ENCODE results near the gene ADAM15. TPM values are rescaled to one million over a fixed set of nuclear protein-coding genes. Genes with fewer than 3 reads are reported as not detected.

The ADAM15 gene
- polyA plus RNA-seq, 3 donors: 44.5 to 202 (median 74.3) TPM

GRCh38 chr1:155103325-155103724 is 52.2 kb downstream of the ADAM15 start:
- H3K27me3 ChIP-seq (ENCODE audit: control insufficient read depth in 2 of 2, insufficient read depth in 2 of 2, low read length in 2 of 2): no peaks in the 10 kb centered on the region
- Mint-ChIP-seq H3K4me1 (peaks cover 34% of the 10 kb centered on the region), H3K36me3 (no peaks in the 10 kb centered on the region), H3K9me3 (peaks cover 0 to 2% (median 0%) of the 10 kb centered on the region in 7 donors), H3K4me3 (peak overlapping the region in 1 of 2 donors; percentile 26), H3K27me3 (ENCODE audit: low read depth in 3 of 3) (peaks cover 1 to 4% (median 1%) of the 10 kb centered on the region in 3 donors), H3K27ac (peak overlapping the region in 3 of 7 donors; percentile 88 to 95 (median 91))
- H4K20me1 ChIP-seq (ENCODE audit: insufficient read depth, low read length): no peaks in the 10 kb centered on the region
- no peak overlapping the region for H2AFZ ChIP-seq (ENCODE audit: insufficient read depth, low read depth, low read length, poor library complexity, severe bottlenecking)
- no peak overlapping the region for H3K9ac ChIP-seq (ENCODE audit: insufficient read depth, low read length, poor library complexity, severe bottlenecking)
- TF ChIP-seq, protein P1, sequence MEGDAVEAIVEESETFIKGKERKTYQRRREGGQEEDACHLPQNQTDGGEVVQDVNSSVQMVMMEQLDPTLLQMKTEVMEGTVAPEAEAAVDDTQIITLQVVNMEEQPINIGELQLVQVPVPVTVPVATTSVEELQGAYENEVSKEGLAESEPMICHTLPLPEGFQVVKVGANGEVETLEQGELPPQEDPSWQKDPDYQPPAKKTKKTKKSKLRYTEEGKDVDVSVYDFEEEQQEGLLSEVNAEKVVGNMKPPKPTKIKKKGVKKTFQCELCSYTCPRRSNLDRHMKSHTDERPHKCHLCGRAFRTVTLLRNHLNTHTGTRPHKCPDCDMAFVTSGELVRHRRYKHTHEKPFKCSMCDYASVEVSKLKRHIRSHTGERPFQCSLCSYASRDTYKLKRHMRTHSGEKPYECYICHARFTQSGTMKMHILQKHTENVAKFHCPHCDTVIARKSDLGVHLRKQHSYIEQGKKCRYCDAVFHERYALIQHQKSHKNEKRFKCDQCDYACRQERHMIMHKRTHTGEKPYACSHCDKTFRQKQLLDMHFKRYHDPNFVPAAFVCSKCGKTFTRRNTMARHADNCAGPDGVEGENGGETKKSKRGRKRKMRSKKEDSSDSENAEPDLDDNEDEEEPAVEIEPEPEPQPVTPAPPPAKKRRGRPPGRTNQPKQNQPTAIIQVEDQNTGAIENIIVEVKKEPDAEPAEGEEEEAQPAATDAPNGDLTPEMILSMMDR (IDR thresholded peaks at IDR 0.05): no peak
- H3K27ac ChIP-seq (ENCODE audit: low read depth in 1 of 2, low read length in 2 of 2): no peak overlapping the region
- no peak overlapping the region for H3K4me3 ChIP-seq (replicated peaks in 1 of 3; ENCODE audit: low read depth in 2 of 3, low read length in 3 of 3)
- H3K79me2 ChIP-seq (ENCODE audit: insufficient read depth, low read length): no peaks in the 10 kb centered on the region
- H3K9me3 ChIP-seq (replicated peaks in 1 of 2; ENCODE audit: control insufficient read depth in 1 of 2, insufficient read depth in 1 of 2, low read length in 2 of 2): no peaks in the 10 kb centered on the region
- no peak for DNase-seq
- intact Hi-C loops (cut with micrococcal nuclease): no loop called here
- WGBS (ENCODE audit: insufficient coverage): 100% methylated on average over 2 of the region's 9 CpGs
- peaks cover 24 to 26% of the 10 kb centered on the region in 2 donors for H3K4me1 ChIP-seq (ENCODE audit: control insufficient read depth in 1 of 2, insufficient read depth in 2 of 2, low read length in 2 of 2)
- H3K4me2 ChIP-seq (replicated peaks; ENCODE audit: extremely low read depth, low read length, poor library complexity, severe bottlenecking): no peak overlapping the region
- no peaks in the 10 kb centered on the region for H3K36me3 ChIP-seq (replicated peaks in 1 of 2; ENCODE audit: control insufficient read depth in 1 of 2, insufficient read depth in 2 of 2, low read length in 2 of 2)

DNA sequence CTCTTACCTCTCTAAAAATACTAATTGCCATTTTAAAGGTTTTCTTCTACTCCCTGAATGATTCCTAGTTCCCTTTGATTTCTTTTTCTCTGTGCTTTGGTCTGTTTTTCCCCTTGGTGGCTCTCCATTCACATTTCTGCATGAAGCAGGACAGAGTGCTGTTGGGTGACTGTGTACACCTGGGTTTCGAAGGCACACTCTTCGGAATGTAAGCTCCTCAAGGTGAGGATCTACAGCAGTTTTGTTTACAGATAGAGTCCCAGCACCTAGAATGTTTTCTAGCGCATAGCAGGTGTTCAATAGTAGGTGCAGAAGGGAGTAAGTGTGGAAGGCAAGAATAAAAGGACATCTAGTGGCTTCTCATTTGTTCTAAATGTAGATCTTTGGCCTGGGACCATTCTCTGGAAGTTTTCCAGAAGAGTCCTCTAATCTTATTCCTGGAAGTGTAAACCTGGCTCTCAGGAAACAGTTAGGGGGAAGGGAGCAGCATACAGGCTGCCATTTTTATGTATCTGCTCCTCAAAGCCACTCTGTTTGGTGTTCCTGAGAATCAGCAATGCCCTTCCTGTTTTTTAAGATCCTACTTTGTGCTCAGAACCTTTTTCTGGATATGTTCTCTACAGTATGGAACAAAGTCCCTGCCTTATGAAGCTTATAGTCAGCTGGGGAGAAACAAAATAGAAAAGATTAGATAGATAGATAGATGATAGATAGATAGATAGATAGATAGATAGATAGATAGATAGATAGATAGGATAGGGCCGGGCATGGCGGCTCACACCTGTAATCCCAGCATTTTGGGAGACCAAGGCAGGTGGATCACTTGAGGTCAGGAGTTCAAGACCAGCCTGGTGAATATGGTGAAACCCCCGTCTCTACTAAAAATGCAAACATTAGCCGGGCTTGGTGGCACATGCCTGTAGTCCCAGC is 53.8 kb downstream of the ADAM15 start:
- Histone ChIP-seq H3K27me3 (ENCODE audit: control insufficient read depth in 2 of 2, insufficient read depth in 2 of 2, low read length in 2 of 2) (no peaks in the 10 kb centered on the region), H3K27ac (ENCODE audit: low read depth in 1 of 2, low read length in 2 of 2) (no peak overlapping the region), H3K79me2 (ENCODE audit: insufficient read depth, low read length) (no peaks in the 10 kb centered on the region), H3K9ac (ENCODE audit: insufficient read depth, low read length, poor library complexity, severe bottlenecking) (no peak overlapping the region), H3K4me2 (replicated peaks; ENCODE audit: extremely low read depth, low read length, poor library complexity, severe bottlenecking) (no peak overlapping the region), H3K36me3 (replicated peaks in 1 of 2; ENCODE audit: control insufficient read depth in 1 of 2, insufficient read depth in 2 of 2, low read length in 2 of 2) (no peaks in the 10 kb centered on the region), H4K20me1 (ENCODE audit: insufficient read depth, low read length) (no peaks in the 10 kb centered on the region), H3K4me1 (ENCODE audit: control insufficient read depth in 1 of 2, insufficient read depth in 2 of 2, low read length in 2 of 2) (peaks cover 26% of the 10 kb centered on the region in 2 donors), H3K9me3 (replicated peaks in 1 of 2; ENCODE audit: control insufficient read depth in 1 of 2, insufficient read depth in 1 of 2, low read length in 2 of 2) (no peaks in the 10 kb centered on the region), H3K4me3 (replicated peaks in 1 of 3; ENCODE audit: low read depth in 2 of 3, low read length in 3 of 3) (no peak overlapping the region), H2AFZ (ENCODE audit: insufficient read depth, low read depth, low read length, poor library complexity, severe bottlenecking) (no peak overlapping the region)
- 97% methylated on average over 6 of the region's 7 CpGs for WGBS (ENCODE audit: insufficient coverage)
- H3K27me3 Mint-ChIP-seq (ENCODE audit: low read depth in 3 of 3): peaks cover 1 to 5% (median 1%) of the 10 kb centered on the region in 3 donors
- no peak overlapping the region for H3K4me3 Mint-ChIP-seq
- TF ChIP-seq, protein P1 (IDR thresholded peaks at IDR 0.05): no peak
- no peak overlapping the region for H3K27ac Mint-ChIP-seq
- H3K36me3 Mint-ChIP-seq: no peaks in the 10 kb centered on the region
- intact Hi-C loops (cut with micrococcal nuclease): no loop called here
- H3K9me3 Mint-ChIP-seq: peaks cover 0 to 2% (median 0%) of the 10 kb centered on the region in 7 donors
- no peak for DNase-seq
- peaks cover 37% of the 10 kb centered on the region for H3K4me1 Mint-ChIP-seq

Data from CD14-positive monocyte (primary cell).